Measurements from ENCODE around the gene GP9. TPM values are rescaled to one million over a fixed set of nuclear protein-coding genes. Genes with fewer than 3 reads are reported as not detected.

Gene GP9
- total RNA-seq, 4 donors from 2014 or later: 0.50 TPM; not detected in 3

DNA sequence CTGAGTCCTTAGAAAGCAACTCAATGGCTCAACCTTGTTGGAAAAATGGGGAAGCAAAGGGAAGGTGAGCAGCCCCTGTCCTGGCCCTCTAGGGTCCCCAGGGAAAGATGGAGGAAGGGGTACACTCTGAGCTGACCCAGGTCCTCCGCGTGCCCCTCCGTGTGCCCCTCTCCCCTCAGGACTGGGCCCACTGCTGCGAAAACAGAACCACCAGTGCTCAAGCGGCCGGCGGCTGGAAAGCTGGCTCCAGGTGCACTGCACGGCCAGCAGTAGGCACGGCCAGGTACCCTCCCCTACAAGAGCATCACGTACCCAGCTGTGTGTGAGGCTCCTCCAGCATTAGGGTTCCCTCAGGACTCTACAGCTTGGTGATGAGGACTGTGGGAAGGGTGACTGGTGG lies 34.7 kb downstream of the GP9 start:
- DNase-seq (ENCODE audit: extremely low spot score): no peak
- intact Hi-C loops (cut with DNase I): no loop called here
- peaks cover 10 to 49% (median 44%) of the 10 kb centered on the region in 4 donors for H3K36me3 ChIP-seq
- no peak overlapping the region for H3K27ac ChIP-seq (replicated peaks in 1 of 4)
- TF ChIP-seq, protein P1, sequence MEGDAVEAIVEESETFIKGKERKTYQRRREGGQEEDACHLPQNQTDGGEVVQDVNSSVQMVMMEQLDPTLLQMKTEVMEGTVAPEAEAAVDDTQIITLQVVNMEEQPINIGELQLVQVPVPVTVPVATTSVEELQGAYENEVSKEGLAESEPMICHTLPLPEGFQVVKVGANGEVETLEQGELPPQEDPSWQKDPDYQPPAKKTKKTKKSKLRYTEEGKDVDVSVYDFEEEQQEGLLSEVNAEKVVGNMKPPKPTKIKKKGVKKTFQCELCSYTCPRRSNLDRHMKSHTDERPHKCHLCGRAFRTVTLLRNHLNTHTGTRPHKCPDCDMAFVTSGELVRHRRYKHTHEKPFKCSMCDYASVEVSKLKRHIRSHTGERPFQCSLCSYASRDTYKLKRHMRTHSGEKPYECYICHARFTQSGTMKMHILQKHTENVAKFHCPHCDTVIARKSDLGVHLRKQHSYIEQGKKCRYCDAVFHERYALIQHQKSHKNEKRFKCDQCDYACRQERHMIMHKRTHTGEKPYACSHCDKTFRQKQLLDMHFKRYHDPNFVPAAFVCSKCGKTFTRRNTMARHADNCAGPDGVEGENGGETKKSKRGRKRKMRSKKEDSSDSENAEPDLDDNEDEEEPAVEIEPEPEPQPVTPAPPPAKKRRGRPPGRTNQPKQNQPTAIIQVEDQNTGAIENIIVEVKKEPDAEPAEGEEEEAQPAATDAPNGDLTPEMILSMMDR (IDR thresholded peaks at IDR 0.05): no peak
- TF ChIP-seq POLR2AphosphoS5 (IDR thresholded peaks at IDR 0.05) (no peak), EP300 (IDR thresholded peaks at IDR 0.05) (no peak), POLR2A (IDR thresholded peaks at IDR 0.05; ENCODE audit: low read depth) (no peak)
- H3K9me3 ChIP-seq: no peaks in the 10 kb centered on the region
- WGBS: 91% methylated on average over 9 of the region's 10 CpGs
- no peak overlapping the region for H3K4me3 ChIP-seq
- H3K27me3 ChIP-seq: no peaks in the 10 kb centered on the region
- H3K4me1 ChIP-seq: no peaks in the 10 kb centered on the region

DNA sequence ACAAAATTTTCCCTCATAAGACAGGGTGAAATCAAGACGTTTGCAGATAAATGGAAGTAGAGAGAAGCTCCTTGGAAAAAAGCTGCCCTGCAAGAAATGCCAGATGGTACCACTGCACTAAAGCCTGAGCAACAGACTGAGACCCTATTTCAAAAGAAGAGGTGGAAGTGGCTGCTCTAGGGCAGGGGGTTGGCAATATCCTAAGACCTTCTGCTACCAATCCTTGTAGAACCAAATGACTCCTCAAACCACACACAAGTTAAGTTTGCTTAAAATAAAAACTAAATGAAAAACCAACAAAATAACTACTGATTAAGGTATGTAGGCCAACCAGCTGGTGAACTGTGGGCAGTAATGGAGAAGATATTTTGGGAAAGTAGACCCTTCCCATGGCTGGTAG lies 39.7 kb downstream of the GP9 start:
- Histone ChIP-seq H3K36me3 (peaks cover 0 to 9% (median 7%) of the 10 kb centered on the region in 4 donors), H3K9me3 (no peaks in the 10 kb centered on the region), H3K4me1 (peaks cover 0 to 7% (median 3%) of the 10 kb centered on the region in 4 donors), H3K27me3 (no peaks in the 10 kb centered on the region), H3K27ac (replicated peaks in 1 of 4) (no peak overlapping the region), H3K4me3 (no peak overlapping the region)
- WGBS: 58% methylated on average over 1 of the region's 1 CpG
- intact Hi-C loops (cut with DNase I): no loop called here
- DNase-seq (ENCODE audit: extremely low spot score): no peak
- TF ChIP-seq EP300 (IDR thresholded peaks at IDR 0.05) (no peak), POLR2A (IDR thresholded peaks at IDR 0.05; ENCODE audit: low read depth) (no peak), POLR2AphosphoS5 (IDR thresholded peaks at IDR 0.05) (no peak)
- TF ChIP-seq, protein P1 (IDR thresholded peaks at IDR 0.05): no peak

DNA sequence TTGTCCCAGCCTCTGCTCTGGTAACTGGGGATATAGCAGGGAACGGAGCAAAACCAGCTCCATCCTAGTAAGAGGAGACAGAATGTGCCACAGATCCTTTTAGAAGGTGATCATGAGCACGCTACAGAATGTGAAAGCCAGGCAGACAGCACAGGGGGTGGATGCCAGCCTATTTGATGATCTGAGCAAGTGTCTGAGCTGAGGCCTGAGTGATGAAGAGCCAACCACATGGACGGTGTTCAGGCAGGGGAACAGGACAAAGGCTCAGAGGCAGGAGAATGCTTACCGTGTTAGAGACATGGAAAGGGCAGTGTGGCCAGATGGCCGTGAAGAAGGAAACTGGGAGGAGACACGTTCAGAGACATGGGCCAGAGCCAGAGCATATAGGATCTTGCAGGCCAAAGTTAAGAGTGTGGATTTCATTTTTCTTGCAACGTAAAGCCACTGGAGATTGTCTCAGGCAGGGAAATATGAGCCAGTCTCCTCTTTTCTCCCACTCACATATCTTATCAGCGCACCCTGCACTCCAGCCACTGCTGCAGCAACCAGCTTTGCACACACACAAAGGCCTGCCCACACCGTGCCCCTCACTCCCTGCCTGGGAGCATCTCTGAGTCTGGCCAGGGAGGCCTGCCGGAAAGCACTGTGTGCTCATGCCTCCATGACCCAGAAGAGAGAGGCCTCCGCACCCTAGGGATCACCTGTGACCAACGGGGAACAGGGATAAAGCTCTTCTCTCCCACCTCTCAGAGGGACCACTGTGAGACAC lies 41.0 kb downstream of the GP9 start:
- Histone ChIP-seq H3K36me3 (peaks cover 0 to 12% (median 6%) of the 10 kb centered on the region in 4 donors), H3K27me3 (no peaks in the 10 kb centered on the region), H3K27ac (replicated peaks in 1 of 4) (no peak overlapping the region), H3K9me3 (no peaks in the 10 kb centered on the region), H3K4me3 (no peak overlapping the region), H3K4me1 (peaks cover 0 to 10% (median 7%) of the 10 kb centered on the region in 4 donors)
- 92% methylated on average over 12 of the region's 12 CpGs for WGBS
- intact Hi-C loops (cut with DNase I): no loop called here
- no peak for TF ChIP-seq EP300 (IDR thresholded peaks at IDR 0.05)
- no peak for TF ChIP-seq POLR2A (IDR thresholded peaks at IDR 0.05; ENCODE audit: low read depth)
- TF ChIP-seq, protein P1 (IDR thresholded peaks at IDR 0.05): no peak
- TF ChIP-seq POLR2AphosphoS5 (IDR thresholded peaks at IDR 0.05): no peak
- DNase-seq (ENCODE audit: extremely low spot score): no peak

DNA sequence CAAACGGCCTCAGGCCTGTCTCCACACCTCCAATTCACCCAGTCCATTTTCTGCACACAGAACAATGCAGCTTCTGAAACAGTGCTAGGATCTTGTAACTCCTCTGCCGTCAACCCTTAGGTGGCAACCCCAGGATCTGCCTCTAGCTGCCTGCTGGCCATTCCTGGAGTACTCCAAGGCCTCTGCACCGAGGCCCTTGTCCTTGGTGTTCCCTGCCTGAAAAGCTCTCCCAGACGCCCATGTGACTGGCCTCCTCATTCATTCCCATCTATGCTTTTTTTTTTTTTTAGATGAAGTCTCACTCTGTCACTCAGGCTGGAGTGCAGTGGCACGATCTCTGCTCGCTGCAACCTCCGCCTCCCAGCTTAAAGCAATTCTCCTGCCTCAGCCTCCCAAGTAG lies 42.7 kb downstream of the GP9 start:
- 92% methylated on average over 7 of the region's 7 CpGs for WGBS
- intact Hi-C loops (cut with DNase I): no loop called here
- no peak for DNase-seq (ENCODE audit: extremely low spot score)
- Histone ChIP-seq H3K27ac (replicated peaks in 1 of 4) (no peak overlapping the region), H3K4me3 (no peak overlapping the region), H3K27me3 (no peaks in the 10 kb centered on the region), H3K9me3 (no peaks in the 10 kb centered on the region), H3K4me1 (peaks cover 0 to 18% (median 13%) of the 10 kb centered on the region in 4 donors), H3K36me3 (peaks cover 0 to 27% (median 15%) of the 10 kb centered on the region in 4 donors)
- no peak for TF ChIP-seq EP300 (IDR thresholded peaks at IDR 0.05)
- no peak for TF ChIP-seq POLR2A (IDR thresholded peaks at IDR 0.05; ENCODE audit: low read depth)
- TF ChIP-seq POLR2AphosphoS5 (IDR thresholded peaks at IDR 0.05): no peak
- TF ChIP-seq, protein P1 (IDR thresholded peaks at IDR 0.05): no peak
